HFF-Myc (cell line): ENCODE results near the gene PRDM15.

Source experiments
- DNase-seq: peaks from one replicate; pipeline ENCODE4 v3.0.0-alpha.2; 2011; ENCODE audit warnings: low read depth; ENCODE audit errors: extremely low read depth
- H3K4me3 ChIP-seq: replicated peaks from 2 replicates; pipeline ENCODE4 v1.5.1; 2011; ENCODE audit warnings: low read depth, mild to moderate bottlenecking, control low read depth, low read length
- TF ChIP-seq, protein P1 (sequence below): IDR thresholded peaks from 2 replicates; pipeline ENCODE4 v1.5.1; 2012; ENCODE audit warnings: mild to moderate bottlenecking, low read depth, low read length, control low read depth; ENCODE audit errors: missing control alignments

Gene PRDM15

GRCh38 chr21:41878831-41879189 is 334 bp downstream of the PRDM15 start:
- peak overlapping the region; percentile 88 for H3K4me3 ChIP-seq
- TF ChIP-seq, protein P1, sequence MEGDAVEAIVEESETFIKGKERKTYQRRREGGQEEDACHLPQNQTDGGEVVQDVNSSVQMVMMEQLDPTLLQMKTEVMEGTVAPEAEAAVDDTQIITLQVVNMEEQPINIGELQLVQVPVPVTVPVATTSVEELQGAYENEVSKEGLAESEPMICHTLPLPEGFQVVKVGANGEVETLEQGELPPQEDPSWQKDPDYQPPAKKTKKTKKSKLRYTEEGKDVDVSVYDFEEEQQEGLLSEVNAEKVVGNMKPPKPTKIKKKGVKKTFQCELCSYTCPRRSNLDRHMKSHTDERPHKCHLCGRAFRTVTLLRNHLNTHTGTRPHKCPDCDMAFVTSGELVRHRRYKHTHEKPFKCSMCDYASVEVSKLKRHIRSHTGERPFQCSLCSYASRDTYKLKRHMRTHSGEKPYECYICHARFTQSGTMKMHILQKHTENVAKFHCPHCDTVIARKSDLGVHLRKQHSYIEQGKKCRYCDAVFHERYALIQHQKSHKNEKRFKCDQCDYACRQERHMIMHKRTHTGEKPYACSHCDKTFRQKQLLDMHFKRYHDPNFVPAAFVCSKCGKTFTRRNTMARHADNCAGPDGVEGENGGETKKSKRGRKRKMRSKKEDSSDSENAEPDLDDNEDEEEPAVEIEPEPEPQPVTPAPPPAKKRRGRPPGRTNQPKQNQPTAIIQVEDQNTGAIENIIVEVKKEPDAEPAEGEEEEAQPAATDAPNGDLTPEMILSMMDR = no peak
- DNase-seq = peak; percentile 30

GRCh38 chr21:41877901-41878830 is 978 bp downstream of the PRDM15 start:
- DNase-seq = peak; percentile 31
- TF ChIP-seq, protein P1 = no peak
- H3K4me3 ChIP-seq = peak overlapping the region; percentile 88

GRCh38 chr21:41876928-41877652 is 2.1 kb downstream of the PRDM15 start:
- TF ChIP-seq, protein P1 = no peak
- H3K4me3 ChIP-seq = peak overlapping the region; percentile 88
- DNase-seq = no peak

DNA sequence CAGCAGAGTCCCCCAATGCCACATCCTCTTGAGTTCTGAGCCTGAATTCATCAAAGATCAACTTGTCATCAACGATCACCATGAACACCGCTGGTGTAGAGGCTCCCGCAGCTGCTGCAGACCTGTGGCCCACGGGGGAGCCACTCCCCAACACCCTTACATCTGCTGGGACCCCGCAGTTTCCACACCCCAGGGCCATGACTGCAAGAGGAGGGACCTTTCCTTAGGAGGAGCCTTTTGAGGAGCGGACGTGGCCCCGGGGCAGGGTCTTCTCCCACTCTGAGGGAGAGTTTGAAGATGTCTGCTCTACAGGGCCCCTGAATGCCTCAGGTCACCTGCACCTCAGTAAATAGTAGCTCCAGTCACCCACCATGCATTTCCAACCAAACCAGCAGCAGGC is 2.7 kb downstream of the PRDM15 start:
- H3K4me3 ChIP-seq = no peak overlapping the region
- TF ChIP-seq, protein P1 = no peak
- DNase-seq = no peak

GRCh38 chr21:41875086-41875485 is 4.1 kb downstream of the PRDM15 start:
- no peak for DNase-seq
- TF ChIP-seq, protein P1 = no peak
- H3K4me3 ChIP-seq = no peak overlapping the region

- H3K4me3 ChIP-seq = no peak overlapping the region
- TF ChIP-seq, protein P1 = no peak
- no peak for DNase-seq
These were observed 4.5 kb downstream of the PRDM15 start for GRCh38 chr21:41874611-41875010.
